DOHH2 (cell line): Measurements from ENCODE around the gene MIS12.

ENCODE experiments used
- H3F3A ChIP-seq: fragments of 200-600 bp; sonication (generic), shearing (Covaris generic); 2 replicates; pipeline ENCODE4 v1.6.0; 2016; ENCODE audit warnings: antibody characterized with exemption, mild to moderate bottlenecking; ENCODE audit not compliant: control insufficient read depth, insufficient read depth
- H3K27ac ChIP-seq: fragments of 200-600 bp; sonication (generic); 2 replicates; pipeline ENCODE4 v1.5.1; 2014; ENCODE audit warnings: low read depth, mild to moderate bottlenecking, low read length, moderate library complexity
- H3K27me3 ChIP-seq: fragments of 200-600 bp; sonication (generic); 2 replicates; pipeline ENCODE4 v1.6.1; 2014; ENCODE audit warnings: mild to moderate bottlenecking, low read length, mixed read lengths; ENCODE audit not compliant: control insufficient read depth
- H3K36me3 ChIP-seq: fragments of 200-600 bp; sonication (generic); 2 replicates; pipeline ENCODE4 v1.6.1; 2014; ENCODE audit warnings: mild to moderate bottlenecking, low read length, moderate library complexity, mixed read lengths; ENCODE audit not compliant: control insufficient read depth
- H3K4me1 ChIP-seq: fragments of 200-600 bp; sonication (generic); 2 replicates; pipeline ENCODE4 v1.6.1; 2014; ENCODE audit warnings: mild to moderate bottlenecking, low read length, mixed read lengths; ENCODE audit not compliant: control insufficient read depth
- H3K4me2 ChIP-seq: fragments of 200-600 bp; sonication (generic); 2 replicates; pipeline ENCODE4 v1.6.0; 2014; ENCODE audit warnings: mild to moderate bottlenecking, low read length, moderate library complexity
- H3K4me3 ChIP-seq: fragments of 200-600 bp; sonication (generic); 2 replicates; pipeline ENCODE4 v1.5.1; 2014; ENCODE audit warnings: mild to moderate bottlenecking, low read length, mixed read lengths
- H3K79me2 ChIP-seq: fragments of 200-600 bp; sonication (generic); 2 replicates; pipeline ENCODE4 v1.6.1; 2014; ENCODE audit warnings: mild to moderate bottlenecking, low read length, mixed read lengths; ENCODE audit not compliant: control insufficient read depth
- H3K9me2 ChIP-seq: fragments of 200-600 bp; sonication (generic); replicated peaks from 2 replicates; pipeline ENCODE4 v1.6.1; 2014; ENCODE audit warnings: mild to moderate bottlenecking, low read length, mixed read lengths; ENCODE audit not compliant: control insufficient read depth
- H3K9me3 ChIP-seq: fragments of 200-600 bp; sonication (generic); 2 replicates; pipeline ENCODE4 v1.6.1; 2014; ENCODE audit warnings: antibody characterized with exemption, low read length, mixed read lengths; ENCODE audit not compliant: control insufficient read depth, insufficient read depth
- H4K20me1 ChIP-seq: fragments of 200-600 bp; sonication (generic); 2 replicates; pipeline ENCODE4 v1.6.0; 2014; ENCODE audit warnings: low read depth, mild to moderate bottlenecking, antibody characterized with exemption, low read length, moderate library complexity; ENCODE audit not compliant: control insufficient read depth, insufficient read depth
- EZH2phosphoT487 ChIP-seq: fragments of 200-600 bp; sonication (generic); IDR thresholded peaks from 2 replicates; pipeline ENCODE4 v1.6.1; 2017; ENCODE audit warnings: borderline replicate concordance, mild to moderate bottlenecking, antibody characterized with exemption, low read length, moderate library complexity, mixed read lengths
- TF ChIP-seq, protein P1 (sequence below): fragments of 200-600 bp; sonication (generic); IDR thresholded peaks from one replicate; pipeline ENCODE4 v1.5.1; 2014; ENCODE audit warnings: antibody characterized with exemption, mild to moderate bottlenecking, low read depth, low read length; ENCODE audit not compliant: poor library complexity, severe bottlenecking

The MIS12 gene

GRCh38 chr17:5486206-5487124 lies at the start of gene MIS12:
TSS of gene MIS12 (plus strand) at chr17:5486566. CDS start at chr17:5488863, 2,297 bp downstream.
- H3F3A ChIP-seq: peaks cover 7% of the 10 kb centered on the region; the same call in 1 of the 2 replicates
- H3K27me3 ChIP-seq: no peaks in the 10 kb centered on the region
- H3K4me1 ChIP-seq: peaks cover 27% of the 10 kb centered on the region
- H3K79me2 ChIP-seq: peaks cover 82% of the 10 kb centered on the region
- peaks cover 77% of the 10 kb centered on the region for H3K36me3 ChIP-seq
- H3K27ac ChIP-seq: peak within 1 kb of the TSS; percentile 94
- peak within 1 kb of the TSS; percentile 89 for H3K4me2 ChIP-seq
- no peaks in the 10 kb centered on the region for H3K9me2 ChIP-seq
- peak within 1 kb of the TSS; percentile 92 for H3K4me3 ChIP-seq
- TF ChIP-seq, protein P1, sequence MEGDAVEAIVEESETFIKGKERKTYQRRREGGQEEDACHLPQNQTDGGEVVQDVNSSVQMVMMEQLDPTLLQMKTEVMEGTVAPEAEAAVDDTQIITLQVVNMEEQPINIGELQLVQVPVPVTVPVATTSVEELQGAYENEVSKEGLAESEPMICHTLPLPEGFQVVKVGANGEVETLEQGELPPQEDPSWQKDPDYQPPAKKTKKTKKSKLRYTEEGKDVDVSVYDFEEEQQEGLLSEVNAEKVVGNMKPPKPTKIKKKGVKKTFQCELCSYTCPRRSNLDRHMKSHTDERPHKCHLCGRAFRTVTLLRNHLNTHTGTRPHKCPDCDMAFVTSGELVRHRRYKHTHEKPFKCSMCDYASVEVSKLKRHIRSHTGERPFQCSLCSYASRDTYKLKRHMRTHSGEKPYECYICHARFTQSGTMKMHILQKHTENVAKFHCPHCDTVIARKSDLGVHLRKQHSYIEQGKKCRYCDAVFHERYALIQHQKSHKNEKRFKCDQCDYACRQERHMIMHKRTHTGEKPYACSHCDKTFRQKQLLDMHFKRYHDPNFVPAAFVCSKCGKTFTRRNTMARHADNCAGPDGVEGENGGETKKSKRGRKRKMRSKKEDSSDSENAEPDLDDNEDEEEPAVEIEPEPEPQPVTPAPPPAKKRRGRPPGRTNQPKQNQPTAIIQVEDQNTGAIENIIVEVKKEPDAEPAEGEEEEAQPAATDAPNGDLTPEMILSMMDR: no peak
- no peak for TF ChIP-seq EZH2phosphoT487
- peaks cover 11% of the 10 kb centered on the region; the same call in 1 of the 2 replicates for H4K20me1 ChIP-seq
- no peaks in the 10 kb centered on the region for H3K9me3 ChIP-seq

GRCh38 chr17:5437721-5438317 lies 48.5 kb upstream of the MIS12 start:
- H3K27ac ChIP-seq: peak overlapping the region; percentile 66
- no peaks in the 10 kb centered on the region for H3K27me3 ChIP-seq
- no peaks in the 10 kb centered on the region for H3K9me2 ChIP-seq
- peaks cover 41% of the 10 kb centered on the region for H3K4me1 ChIP-seq
- peaks cover 15% of the 10 kb centered on the region; the same call in 1 of the 2 replicates for H4K20me1 ChIP-seq
- H3K79me2 ChIP-seq: peaks cover 83% of the 10 kb centered on the region
- peaks cover 85% of the 10 kb centered on the region for H3K36me3 ChIP-seq
- peak overlapping the region; percentile 99 for H3K4me3 ChIP-seq
- peak overlapping the region; percentile 93 for H3K4me2 ChIP-seq
- TF ChIP-seq, protein P1: no peak
- TF ChIP-seq EZH2phosphoT487: no peak
- no peaks in the 10 kb centered on the region for H3K9me3 ChIP-seq
- peaks cover 54% of the 10 kb centered on the region for H3F3A ChIP-seq

- H3K9me2 ChIP-seq: no peaks in the 10 kb centered on the region
- peak within 1 kb of the TSS; percentile 66 for H3K27ac ChIP-seq
- TF ChIP-seq EZH2phosphoT487: no peak
- TF ChIP-seq, protein P1: peak; percentile 96
- peaks cover 82% of the 10 kb centered on the region for H3K79me2 ChIP-seq
- H3K4me3 ChIP-seq: peak within 1 kb of the TSS; percentile 99
- peaks cover 13% of the 10 kb centered on the region; the same call in 1 of the 2 replicates for H4K20me1 ChIP-seq
- H3K36me3 ChIP-seq: peaks cover 85% of the 10 kb centered on the region
- peak within 1 kb of the TSS; percentile 93 for H3K4me2 ChIP-seq
- H3F3A ChIP-seq: peaks cover 44% of the 10 kb centered on the region
- H3K9me3 ChIP-seq: no peaks in the 10 kb centered on the region
- no peaks in the 10 kb centered on the region for H3K27me3 ChIP-seq
- H3K4me1 ChIP-seq: peaks cover 33% of the 10 kb centered on the region
Observed at GRCh38 chr17:5438716-5439445, 47.5 kb upstream of the MIS12 start, which contains the start of gene C1QBP. TSS of gene C1QBP (minus strand) at chr17:5439155. CDS start at chr17:5439073, 82 bp downstream.
